SKM-1 treated with dmso at 0.1 percent for 144 hours (cell line): ENCODE data around the gene FGR.
"Not testable (repeated sequence)": the region's sequence is repeated elsewhere in the genome, so short reads cannot be mapped to it uniquely, and the experiment has no call there.

Experiments
- DNase-seq: peaks from one replicate; lab custom pipeline; 2025; ENCODE audit not compliant: unreplicated experiment; lab: John Stamatoyannopoulos, UW

The FGR gene

DNA sequence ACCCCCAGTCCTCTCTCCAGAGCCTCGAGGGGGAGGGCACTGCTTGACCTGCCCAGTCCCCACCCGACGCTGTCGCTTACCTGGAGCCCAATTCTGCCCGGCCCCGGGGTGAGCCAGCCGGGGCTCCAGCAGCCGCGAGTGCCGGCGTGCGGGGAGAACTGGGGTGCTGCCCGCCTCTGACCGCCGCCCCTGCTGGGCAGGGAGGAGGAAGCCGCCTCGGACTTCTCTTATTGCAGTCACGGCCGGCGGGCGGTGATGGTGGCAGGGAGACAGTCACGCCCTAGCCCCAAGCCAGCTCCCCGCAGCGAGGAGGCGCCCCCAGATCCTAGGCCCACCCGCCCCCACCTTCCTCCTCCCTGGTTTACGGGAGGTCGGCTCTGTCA is at the start of gene FGR:
TSS of gene FGR (minus strand) at position 201 of the 383 bp plus-strand sequence. CDS start 11,269 bp downstream, outside the sequence.
- no peak for DNase-seq

DNA sequence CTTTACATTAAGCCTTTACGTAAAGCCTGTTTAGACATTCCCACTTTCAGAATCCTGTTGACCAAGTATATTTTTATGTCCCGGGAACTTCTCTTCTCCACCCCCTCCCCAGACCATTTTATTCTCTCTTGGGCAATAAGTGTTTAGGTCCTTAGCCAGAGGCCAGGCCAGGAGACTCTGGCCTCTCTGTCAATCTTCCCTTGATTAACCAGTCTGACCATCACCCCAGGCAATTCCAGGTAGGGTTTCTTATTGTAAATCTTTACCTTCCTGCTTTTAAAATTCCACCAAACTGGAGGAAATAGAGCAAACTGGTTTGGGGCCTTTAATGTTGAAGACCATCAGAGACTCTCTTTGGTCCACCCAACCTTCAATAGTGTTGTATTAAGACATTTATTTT is 49.2 kb upstream of the FGR start:
- DNase-seq: no peak

DNA sequence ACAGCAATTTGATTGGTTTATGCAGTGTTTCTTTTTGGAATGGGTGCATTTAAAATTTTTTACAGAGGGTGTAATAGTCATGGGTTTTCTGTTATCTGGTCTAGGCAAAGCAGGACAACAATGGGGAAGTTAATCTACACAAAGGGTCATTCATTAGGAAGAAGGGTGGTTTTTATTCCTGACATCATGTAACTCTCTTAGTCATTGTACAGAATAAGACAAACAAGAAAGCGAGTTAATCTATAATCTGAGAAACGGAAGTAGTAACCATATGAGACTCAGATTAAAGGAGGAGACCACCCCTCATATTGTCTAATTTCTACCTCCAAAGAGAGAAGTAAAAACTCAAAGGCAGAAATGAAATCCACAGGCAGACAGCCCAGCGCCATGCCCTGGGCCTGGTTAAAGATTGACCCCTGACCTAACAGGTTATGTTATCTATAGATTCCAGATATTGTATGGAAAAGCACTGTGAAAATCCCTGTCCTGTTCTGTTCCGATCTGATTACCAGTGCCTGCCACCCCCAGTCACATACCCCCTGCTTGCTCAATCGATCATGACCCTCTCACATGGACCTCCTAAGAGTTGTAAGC is 47.5 kb upstream of the FGR start:
- no peak for DNase-seq

DNA sequence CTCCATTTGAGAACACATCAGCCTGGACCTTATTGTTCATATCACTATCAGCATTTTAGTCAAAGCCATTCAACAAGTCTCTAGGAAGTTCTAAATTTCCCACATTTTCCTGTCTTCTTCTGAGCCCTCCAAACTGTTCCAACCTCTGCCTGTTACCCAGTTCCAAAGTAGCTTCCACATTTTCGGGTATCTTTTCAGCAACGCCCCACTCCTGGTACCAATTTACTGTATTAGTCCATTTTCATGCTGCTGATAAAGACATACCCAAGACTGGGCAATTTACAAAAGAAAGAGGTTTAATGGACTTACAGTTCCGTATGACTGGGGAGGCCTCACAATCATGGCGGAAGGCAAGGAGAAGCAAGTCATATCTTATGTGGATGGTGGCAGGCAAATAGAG is 46.6 kb upstream of the FGR start:
- DNase-seq: not testable (repeated sequence)

DNA sequence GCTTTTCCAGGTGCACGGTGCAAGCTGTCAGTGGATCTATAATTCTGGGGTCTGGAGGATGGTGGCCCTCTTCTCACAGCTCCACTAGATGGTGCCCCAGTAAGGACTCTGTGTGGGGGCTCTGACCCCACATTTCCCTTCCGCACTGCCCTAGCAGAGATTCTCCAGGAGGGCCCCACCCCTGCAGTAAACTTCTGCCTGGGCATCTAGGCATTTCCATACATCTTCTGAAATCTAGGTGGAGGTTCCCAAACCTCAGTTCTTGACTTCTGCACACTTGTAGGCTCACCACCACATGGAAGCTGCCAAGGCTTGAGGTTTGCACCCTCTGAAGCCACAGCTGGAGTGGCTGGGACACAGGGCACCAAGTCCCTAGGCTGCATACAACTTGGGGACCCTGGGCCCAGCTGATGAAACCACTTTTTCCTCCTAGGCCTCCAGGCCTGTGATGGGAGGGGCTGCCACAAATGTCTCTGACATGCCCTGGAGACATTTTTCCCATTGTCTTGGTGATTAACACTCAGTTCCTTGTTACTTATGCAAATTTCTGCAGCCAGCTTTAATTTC is 45.3 kb upstream of the FGR start:
- DNase-seq: not testable (repeated sequence)

GRCh38 chr1:27678747-27679146 is 43.8 kb upstream of the FGR start:
- DNase-seq: no peak

DNA sequence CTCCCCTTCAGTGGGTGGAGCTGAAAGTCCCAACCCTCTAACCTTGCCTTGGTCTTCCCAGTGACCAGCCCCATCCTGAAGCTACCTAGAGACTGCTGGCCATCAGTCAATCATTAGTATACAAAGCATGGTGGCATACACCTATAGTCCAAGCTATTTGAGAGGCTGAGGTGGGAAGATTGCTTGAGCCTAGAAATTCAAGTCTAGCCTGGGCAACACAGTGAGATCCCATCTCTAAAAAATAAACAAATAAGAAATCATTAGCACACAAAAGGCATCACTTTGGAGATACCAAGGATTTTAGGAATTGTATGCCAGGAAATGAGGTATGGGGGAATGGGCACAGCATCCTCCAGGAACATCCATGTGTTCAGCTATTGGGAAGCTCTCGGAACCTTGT is 41.4 kb upstream of the FGR start:
- no peak for DNase-seq

DNA sequence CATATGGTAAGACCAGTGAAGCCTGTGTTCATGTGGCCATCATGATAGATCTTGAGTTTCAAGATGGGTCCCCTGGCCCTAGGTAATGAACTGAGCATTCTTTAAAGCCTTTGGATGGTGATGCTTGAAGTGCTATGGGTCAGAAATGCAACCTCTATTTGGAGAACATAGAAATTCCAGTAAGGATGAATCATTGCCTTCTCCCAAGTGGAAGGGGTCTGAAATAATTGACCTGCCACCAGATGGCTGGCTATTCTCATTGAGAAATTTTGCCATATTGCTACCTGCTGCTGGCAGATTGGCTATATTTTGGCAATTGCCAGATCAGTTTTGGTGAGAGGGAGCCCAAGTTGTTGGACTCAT is 37.7 kb upstream of the FGR start:
- no peak for DNase-seq

- DNase-seq: peak; percentile 39
Measured at GRCh38 chr1:27671964-27672749, 37.2 kb upstream of the FGR start, which contains the start of gene IFI6. Gene IFI6, minus strand, starts transcription at chr1:27672192. Its CDS starts 2,878 bp downstream, at chr1:27669314.

- DNase-seq: no peak
Measured at GRCh38 chr1:27669876-27670275, 34.9 kb upstream of the FGR start.

- peak; percentile 40 for DNase-seq
Measured at GRCh38 chr1:27668808-27669723, 34.1 kb upstream of the FGR start.

GRCh38 chr1:27668121-27668807 is 33.3 kb upstream of the FGR start:
- DNase-seq: no peak

DNA sequence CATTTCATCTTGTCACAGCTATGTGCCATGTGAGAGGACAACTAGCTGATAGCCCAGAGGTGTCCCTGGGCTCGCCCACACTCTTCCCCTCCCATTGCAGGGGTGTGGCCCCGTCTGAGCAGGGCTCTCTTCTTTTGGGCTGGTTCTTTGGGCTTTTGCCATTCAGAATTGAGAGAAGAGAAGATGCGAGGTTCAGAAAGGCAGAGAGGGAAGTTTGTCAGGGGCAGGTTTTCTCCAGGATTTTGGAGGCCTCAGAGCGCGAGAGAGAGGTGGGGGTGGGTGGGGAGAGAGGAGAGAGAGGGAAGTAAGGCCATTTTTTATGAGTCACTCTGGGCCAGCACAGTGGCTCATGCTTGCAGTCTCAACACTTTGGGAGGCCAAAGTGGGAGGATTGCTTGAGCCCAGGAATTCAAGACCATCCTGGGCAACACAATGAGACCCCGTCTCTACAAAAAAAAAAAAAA is 31.8 kb upstream of the FGR start:
- DNase-seq: no peak

DNA sequence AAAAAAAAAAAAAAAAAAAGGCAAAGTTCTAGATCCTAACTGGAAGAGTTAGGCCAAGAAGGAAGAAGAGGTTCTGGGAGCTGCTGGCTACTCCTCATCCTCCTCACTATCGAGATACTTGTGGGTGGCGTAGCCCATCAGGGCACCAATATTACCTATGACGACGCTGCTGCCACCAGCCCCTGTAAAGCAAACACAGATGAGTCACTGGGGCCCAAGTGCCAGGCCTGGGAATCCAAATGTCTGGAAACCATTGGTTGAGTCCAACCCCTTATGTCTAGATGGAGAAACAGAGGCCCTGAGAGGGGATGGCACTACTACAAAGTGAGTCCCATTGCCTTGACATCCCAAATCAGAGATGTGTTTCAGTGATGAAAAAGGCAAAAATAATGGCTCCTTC is 31.3 kb upstream of the FGR start:
- no peak for DNase-seq

DNA sequence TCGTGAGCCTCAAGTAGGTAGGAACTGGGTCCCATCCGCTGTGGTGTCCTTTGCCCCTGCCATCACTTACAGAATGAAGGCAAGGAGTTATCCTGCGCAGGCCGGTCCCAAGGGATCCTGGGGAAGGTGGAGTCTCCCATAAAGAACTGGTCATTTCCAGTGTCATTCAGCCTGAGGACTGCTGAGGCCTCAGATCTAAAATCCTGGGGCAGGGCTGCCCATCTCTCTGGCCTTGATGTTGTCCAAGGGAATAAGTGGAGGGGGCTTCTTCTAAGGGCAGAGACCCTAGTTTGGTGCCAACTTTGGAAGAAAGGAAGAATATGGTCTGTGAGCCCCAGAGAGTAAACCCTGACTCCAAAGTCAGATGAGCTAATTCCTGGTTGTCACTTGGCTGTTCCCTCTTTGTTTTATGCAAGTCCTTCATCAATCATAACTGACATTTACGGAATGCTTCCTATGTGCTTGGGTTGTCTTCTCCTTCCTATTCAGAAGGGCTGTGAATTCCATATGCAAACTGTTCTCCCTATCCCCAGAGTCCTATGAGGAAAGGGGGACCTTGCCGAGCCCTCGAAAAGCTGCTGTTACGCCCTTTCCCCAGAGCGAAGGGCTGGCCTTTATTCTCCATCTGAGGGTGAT is 30.1 kb upstream of the FGR start:
- DNase-seq: no peak

DNA sequence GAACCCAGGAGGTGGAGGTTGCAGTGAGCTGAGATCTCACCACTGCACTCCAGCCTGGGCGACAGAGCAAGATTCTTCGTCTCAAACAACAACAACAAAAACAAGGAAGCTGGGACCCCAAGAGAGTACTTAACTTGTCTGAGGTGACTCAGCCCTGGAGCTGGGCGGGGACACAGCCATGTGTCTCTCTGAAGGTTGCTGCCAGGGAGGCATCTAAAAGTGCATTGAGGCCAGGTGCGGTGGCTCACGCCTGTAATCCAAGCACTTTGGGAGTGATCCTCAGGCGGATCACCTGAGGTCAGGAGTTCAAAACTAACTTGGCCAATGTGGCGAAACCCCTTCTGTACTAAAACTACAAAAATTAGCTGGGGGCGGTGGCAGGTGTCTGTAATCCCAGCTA is 29.3 kb upstream of the FGR start:
- no peak for DNase-seq

- peak; percentile 82 for DNase-seq
Measured at GRCh38 chr1:27662707-27663393, 27.9 kb upstream of the FGR start.

DNA sequence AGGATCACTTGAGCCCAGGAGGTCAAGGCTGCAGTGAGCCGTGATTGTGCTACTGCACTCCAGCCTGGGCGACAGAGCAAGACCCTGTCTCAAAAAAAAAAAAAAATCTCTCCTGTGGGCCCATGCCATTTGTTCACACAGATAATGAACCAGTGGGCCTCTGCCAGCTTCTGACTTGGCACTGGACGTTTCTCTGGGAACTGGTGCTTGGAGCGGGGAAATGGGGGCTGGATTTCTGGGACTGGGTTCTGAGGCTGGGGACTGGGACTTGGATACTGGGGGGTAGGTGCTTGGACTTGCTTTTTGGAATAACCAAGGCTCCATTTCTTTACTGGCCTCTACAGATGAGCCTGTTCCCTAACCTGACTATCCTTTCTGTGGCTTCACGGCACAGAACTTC is 27.3 kb upstream of the FGR start:
- DNase-seq: no peak

GRCh38 chr1:27661412-27662075 is 26.6 kb upstream of the FGR start:
- no peak for DNase-seq
